ENCODE results near the gene SYTL3. TPM values are rescaled to one million over a fixed set of nuclear protein-coding genes. Genes with fewer than 3 reads are reported as not detected.

Gene SYTL3
- total and polyA plus RNA-seq, 2 donors (not counting 1 experiment from before 2014, with no cell fraction given): 1.1 to 5.4 TPM

DNA sequence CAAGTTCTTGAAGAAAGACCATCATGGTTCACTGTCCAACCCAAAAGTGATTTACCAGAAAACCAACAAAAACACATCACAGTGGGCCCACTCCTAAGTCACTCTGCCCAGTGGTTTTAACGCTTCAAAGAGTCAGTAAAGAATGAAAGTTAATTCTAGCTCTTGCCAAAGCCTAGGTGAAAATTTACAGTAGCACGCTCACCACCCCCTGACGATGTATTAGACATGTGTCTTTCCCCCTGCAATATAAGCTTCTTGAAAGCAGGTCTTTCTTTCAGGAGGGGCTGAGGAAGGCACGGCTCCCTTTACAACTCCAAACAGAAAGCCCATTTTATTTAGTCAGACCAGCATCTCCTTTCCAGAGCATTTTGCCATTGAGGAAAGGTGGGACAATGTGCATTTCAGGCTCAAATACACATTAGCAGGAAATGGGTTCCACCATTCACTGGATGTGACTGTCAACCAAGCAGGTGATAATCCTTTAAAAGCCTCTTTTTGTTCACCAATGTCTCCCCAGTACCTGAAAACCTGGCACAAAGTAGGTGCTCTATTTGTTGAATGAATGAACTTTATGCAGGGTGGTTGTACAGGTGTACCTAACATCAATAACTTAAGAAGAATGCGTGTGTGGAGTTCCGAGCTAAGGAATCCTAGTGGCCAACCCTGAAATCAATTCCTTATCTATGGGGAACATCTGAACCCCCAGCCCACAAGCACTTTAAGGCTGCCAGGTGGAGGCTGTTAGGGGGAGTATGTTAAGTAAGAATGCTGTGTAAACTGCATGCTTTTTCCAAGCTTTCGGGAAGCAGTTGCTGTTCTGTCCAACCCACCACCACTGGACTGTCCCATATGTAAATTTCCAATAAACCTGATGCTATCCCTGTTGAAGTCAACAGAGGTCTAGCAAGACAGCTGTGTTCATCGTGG, 157.9 kb downstream of the SYTL3 start:
- DNase-seq: no peak
- Histone ChIP-seq H3K4me1 (ENCODE audit: control insufficient read depth in 2 of 2, insufficient read depth in 2 of 2, low read length in 2 of 2) (peaks cover 95% of the 10 kb centered on the region in 2 donors), H3K79me2 (ENCODE audit: control insufficient read depth, insufficient read depth, low read length) (peaks cover 96% of the 10 kb centered on the region), H4K20me1 (ENCODE audit: control insufficient read depth, insufficient read depth, low read length, poor library complexity, severe bottlenecking) (peaks cover 41% of the 10 kb centered on the region), H3K9ac (ENCODE audit: low read length) (peak overlapping the region; percentile 35), H3K27me3 (replicated peaks in 1 of 4; ENCODE audit: control extremely low read depth in 1 of 4, control insufficient read depth in 3 of 4, insufficient read depth in 4 of 4, low read length in 3 of 4) (no peaks in the 10 kb centered on the region), H3K27ac (ENCODE audit: low read length in 2 of 2) (peak overlapping the region; percentile 94 to 96), H3K4me2 (replicated peaks; ENCODE audit: low read depth, low read length, poor library complexity, severe bottlenecking) (peak overlapping the region; percentile 95), H3K9me3 (ENCODE audit: control extremely low read depth in 1 of 3, control insufficient read depth in 2 of 3, insufficient read depth in 1 of 3, low read length in 2 of 3) (no peaks in the 10 kb centered on the region), H3K4me3 (ENCODE audit: control extremely low read depth in 1 of 5, extremely low read depth in 1 of 5, insufficient read depth in 1 of 5, low read depth in 2 of 5, low read length in 4 of 5) (peak overlapping the region in 3 of 5 experiments; percentile 25 to 50 (median 25)), H3K36me3 (replicated peaks in 1 of 2; ENCODE audit: control extremely low read depth in 1 of 2, control insufficient read depth in 1 of 2, extremely low read depth in 1 of 2, insufficient read depth in 2 of 2, low read length in 1 of 2) (peaks cover 0 to 57% of the 10 kb centered on the region in 2 experiments), H2AFZ (ENCODE audit: insufficient read depth, low read depth, low read length, poor library complexity, severe bottlenecking) (no peak overlapping the region)
- H3K9me3 Mint-ChIP-seq (ENCODE audit: insufficient read depth): no peaks in the 10 kb centered on the region
- CTCF ChIA-PET: interaction anchor here (0.9 to 3.5 kb wide), 13 partner anchors 9 to 231 kb away, joined by 3 to 38 read pairs (median 4); no protein-coding TSS in a partner anchor
- no peak for ATAC-seq (ENCODE audit: low read depth)
- peak overlapping the region; percentile 85 for H3K4me3 Mint-ChIP-seq
- TF ChIP-seq, protein P1, sequence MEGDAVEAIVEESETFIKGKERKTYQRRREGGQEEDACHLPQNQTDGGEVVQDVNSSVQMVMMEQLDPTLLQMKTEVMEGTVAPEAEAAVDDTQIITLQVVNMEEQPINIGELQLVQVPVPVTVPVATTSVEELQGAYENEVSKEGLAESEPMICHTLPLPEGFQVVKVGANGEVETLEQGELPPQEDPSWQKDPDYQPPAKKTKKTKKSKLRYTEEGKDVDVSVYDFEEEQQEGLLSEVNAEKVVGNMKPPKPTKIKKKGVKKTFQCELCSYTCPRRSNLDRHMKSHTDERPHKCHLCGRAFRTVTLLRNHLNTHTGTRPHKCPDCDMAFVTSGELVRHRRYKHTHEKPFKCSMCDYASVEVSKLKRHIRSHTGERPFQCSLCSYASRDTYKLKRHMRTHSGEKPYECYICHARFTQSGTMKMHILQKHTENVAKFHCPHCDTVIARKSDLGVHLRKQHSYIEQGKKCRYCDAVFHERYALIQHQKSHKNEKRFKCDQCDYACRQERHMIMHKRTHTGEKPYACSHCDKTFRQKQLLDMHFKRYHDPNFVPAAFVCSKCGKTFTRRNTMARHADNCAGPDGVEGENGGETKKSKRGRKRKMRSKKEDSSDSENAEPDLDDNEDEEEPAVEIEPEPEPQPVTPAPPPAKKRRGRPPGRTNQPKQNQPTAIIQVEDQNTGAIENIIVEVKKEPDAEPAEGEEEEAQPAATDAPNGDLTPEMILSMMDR (IDR thresholded peaks at IDR 0.05): no peak
- TF ChIP-seq EZH2 (IDR thresholded peaks at IDR 0.05; ENCODE audit: borderline replicate concordance, insufficient read depth, low read depth, low read length, poor library complexity, severe bottlenecking): no peak
- no peaks in the 10 kb centered on the region for H3K27me3 Mint-ChIP-seq
- H3K4me1 Mint-ChIP-seq: peaks cover 95% of the 10 kb centered on the region
- WGBS (ENCODE audit: insufficient coverage): 5% methylated on average over 2 of the region's 8 CpGs
- intact Hi-C loops (cut with micrococcal nuclease): loop anchor here (2.0 to 10.0 kb wide), 4 partner anchors 15 to 297 kb away; no protein-coding TSS in a partner anchor
- peak overlapping the region; percentile 96 for H3K27ac Mint-ChIP-seq
- POLR2A ChIA-PET: interaction anchor here (0.6 to 3.1 kb wide), 10 partner anchors 8 to 151 kb away, joined by 3 to 48 read pairs (median 6); partner anchors contain the start of gene EZR

Measured in B cell (primary cell).